H1 (cell line): ENCODE data around the gene BRME1.
"Not testable (repeated sequence)": the region's sequence is repeated elsewhere in the genome, so short reads cannot be mapped to it uniquely, and the experiment has no call there.

Source experiments
- CEBPB ChIP-seq: IDR thresholded peaks from 2 replicates; pipeline ENCODE4 v1.6.1; 2012; ENCODE audit warnings: low read depth, low read length
- CHD1 ChIP-seq: IDR thresholded peaks from 2 replicates; pipeline ENCODE4 v1.6.1; 2012; ENCODE audit warnings: low read depth, low read length, improper control_type of control experiment
- CTCF ChIP-seq, 3 experiments: IDR thresholded peaks; 1 replicate in 2 of 3; 2 replicates in 1 of 3; pipeline versions ENCODE4 v1.5.1 to v1.6.1; 2011; ENCODE audit warnings: low read length in 3 of 3, mild to moderate bottlenecking in 3 of 3, inconsistent platforms in 2 of 3, low read depth in 1 of 3, moderate library complexity in 1 of 3; ENCODE audit not compliant: insufficient read depth in 1 of 3; ENCODE audit errors: control extremely low read depth in 1 of 3
- E2F6 ChIP-seq: IDR thresholded peaks from 2 replicates; pipeline ENCODE4 v1.6.1; 2012; ENCODE audit warnings: inconsistent platforms
- EGR1 ChIP-seq: IDR thresholded peaks from 2 replicates; pipeline ENCODE4 v1.6.1; 2011; ENCODE audit warnings: low read depth, low read length, borderline replicate concordance
- KDM1A ChIP-seq: fragments of 200-600, 300-600 bp; sonication (generic); IDR thresholded peaks from 2 replicates; pipeline ENCODE4 v1.7.1; 2016; ENCODE audit warnings: mild to moderate bottlenecking, low read length, borderline replicate concordance
- POLR2A ChIP-seq, 2 experiments: IDR thresholded peaks; 1 replicate in 1 of 2; 2 replicates in 1 of 2; pipeline ENCODE4 v1.6.1; 2011; ENCODE audit warnings: low read depth in 2 of 2, low read length in 2 of 2, mild to moderate bottlenecking in 2 of 2; ENCODE audit errors: control extremely low read depth in 1 of 2
- POLR2AphosphoS5 ChIP-seq: IDR thresholded peaks from 2 replicates; pipeline ENCODE4 v1.6.1; 2011; ENCODE audit warnings: low read depth, low read length
- RAD21 ChIP-seq, 2 experiments: IDR thresholded peaks in 1 of 2; conservative IDR thresholded peaks in 1 of 2; 2 replicates each; pipeline ENCODE4 v1.6.1; 2011; ENCODE audit warnings: low read depth in 2 of 2, low read length in 2 of 2, improper control_type of control experiment in 1 of 2, inconsistent platforms in 1 of 2, mild to moderate bottlenecking in 1 of 2, moderate library complexity in 1 of 2
- RFX5 ChIP-seq: IDR thresholded peaks from 2 replicates; pipeline ENCODE4 v1.6.1; 2011; ENCODE audit warnings: low read depth, low read length, improper control_type of control experiment, borderline replicate concordance

- not testable (repeated sequence) for TF ChIP-seq EGR1; CTCF (IDR thresholded peaks at IDR 0.05; ENCODE audit: control extremely low read depth in 1 of 3, insufficient read depth in 1 of 3, low read depth in 1 of 3, low read length in 3 of 3); RAD21 (IDR thresholded peaks at IDR 0.05 in 1 of 2, conservative IDR thresholded peaks at IDR 0.05 in 1 of 2; ENCODE audit: low read depth in 2 of 2, low read length in 2 of 2); RFX5; CHD1; E2F6; KDM1A; POLR2AphosphoS5; CEBPB; POLR2A (IDR thresholded peaks at IDR 0.05; ENCODE audit: control extremely low read depth in 1 of 2, low read depth in 2 of 2, low read length in 2 of 2)
Observed at GRCh38 chr19:13922118-13922517, 16.2 kb upstream of the BRME1 start.
